Measurements from ENCODE around the gene MCHR1.

GRCh38 chr22:40659166-40659565, 20.1 kb upstream of the MCHR1 start:
- TF ChIP-seq CTCF (IDR thresholded peaks at IDR 0.05): no peak
- TF ChIP-seq EP300 (IDR thresholded peaks at IDR 0.05): no peak
- no peak for TF ChIP-seq POLR2A (IDR thresholded peaks at IDR 0.05)

All from ovary (tissue), 3 donors.